ENCODE data around the gene ALKBH8. TPM values are rescaled to one million over a fixed set of nuclear protein-coding genes. Genes with fewer than 3 reads are reported as not detected.

Gene ALKBH8
- total and polyA plus RNA-seq, 2 of the 13 experiments (the other 11 are each of a cell fraction or from before 2014, with no cell fraction given), result 2.4 to 9.1 TPM

DNA sequence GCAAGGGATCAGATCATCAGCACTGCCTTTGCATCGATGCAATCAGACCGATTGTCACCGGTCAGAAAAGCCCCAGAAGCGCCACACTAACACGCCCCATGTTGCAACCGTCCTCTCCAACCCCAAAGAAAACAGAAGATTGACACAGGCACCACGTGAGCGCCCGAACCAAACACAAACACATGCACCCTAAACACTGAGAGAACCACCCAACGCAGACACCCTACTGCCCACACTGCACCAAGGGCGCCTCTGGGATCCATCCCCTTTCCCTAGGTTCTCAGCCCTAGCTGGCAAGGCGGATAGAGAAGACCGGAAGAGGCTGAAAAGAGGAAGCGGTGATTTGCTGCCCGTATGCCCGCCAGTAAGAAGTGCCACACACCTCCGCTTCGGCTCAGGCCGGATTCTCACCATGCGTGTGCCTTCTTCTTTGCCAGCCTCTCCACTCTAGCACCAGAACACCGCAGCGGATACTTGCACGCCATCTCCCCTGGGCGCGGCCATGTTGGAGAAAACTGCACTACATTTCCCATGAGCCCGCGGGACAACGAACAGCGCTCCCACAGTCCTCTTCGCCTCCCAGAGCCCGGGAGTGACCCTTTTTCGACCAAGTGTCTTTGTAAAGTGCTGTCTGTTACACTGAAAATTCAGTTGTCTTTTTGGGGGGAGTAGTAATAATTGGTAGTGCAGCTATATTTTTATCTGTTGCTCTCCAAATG lies at the start of gene ALKBH8 (continued):
- TF ChIP-seq, protein P1, sequence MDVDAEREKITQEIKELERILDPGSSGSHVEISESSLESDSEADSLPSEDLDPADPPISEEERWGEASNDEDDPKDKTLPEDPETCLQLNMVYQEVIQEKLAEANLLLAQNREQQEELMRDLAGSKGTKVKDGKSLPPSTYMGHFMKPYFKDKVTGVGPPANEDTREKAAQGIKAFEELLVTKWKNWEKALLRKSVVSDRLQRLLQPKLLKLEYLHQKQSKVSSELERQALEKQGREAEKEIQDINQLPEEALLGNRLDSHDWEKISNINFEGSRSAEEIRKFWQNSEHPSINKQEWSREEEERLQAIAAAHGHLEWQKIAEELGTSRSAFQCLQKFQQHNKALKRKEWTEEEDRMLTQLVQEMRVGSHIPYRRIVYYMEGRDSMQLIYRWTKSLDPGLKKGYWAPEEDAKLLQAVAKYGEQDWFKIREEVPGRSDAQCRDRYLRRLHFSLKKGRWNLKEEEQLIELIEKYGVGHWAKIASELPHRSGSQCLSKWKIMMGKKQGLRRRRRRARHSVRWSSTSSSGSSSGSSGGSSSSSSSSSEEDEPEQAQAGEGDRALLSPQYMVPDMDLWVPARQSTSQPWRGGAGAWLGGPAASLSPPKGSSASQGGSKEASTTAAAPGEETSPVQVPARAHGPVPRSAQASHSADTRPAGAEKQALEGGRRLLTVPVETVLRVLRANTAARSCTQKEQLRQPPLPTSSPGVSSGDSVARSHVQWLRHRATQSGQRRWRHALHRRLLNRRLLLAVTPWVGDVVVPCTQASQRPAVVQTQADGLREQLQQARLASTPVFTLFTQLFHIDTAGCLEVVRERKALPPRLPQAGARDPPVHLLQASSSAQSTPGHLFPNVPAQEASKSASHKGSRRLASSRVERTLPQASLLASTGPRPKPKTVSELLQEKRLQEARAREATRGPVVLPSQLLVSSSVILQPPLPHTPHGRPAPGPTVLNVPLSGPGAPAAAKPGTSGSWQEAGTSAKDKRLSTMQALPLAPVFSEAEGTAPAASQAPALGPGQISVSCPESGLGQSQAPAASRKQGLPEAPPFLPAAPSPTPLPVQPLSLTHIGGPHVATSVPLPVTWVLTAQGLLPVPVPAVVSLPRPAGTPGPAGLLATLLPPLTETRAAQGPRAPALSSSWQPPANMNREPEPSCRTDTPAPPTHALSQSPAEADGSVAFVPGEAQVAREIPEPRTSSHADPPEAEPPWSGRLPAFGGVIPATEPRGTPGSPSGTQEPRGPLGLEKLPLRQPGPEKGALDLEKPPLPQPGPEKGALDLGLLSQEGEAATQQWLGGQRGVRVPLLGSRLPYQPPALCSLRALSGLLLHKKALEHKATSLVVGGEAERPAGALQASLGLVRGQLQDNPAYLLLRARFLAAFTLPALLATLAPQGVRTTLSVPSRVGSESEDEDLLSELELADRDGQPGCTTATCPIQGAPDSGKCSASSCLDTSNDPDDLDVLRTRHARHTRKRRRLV (CRISPR knock-in tag; IDR thresholded peaks at IDR 0.05), result peak; percentile 59; the same call in 1 of the 2 replicates
- TF ChIP-seq ZNF431 (CRISPR knock-in tag; IDR thresholded peaks at IDR 0.05; ENCODE audit: borderline replicate concordance, low read depth) (0 out of 2 replicates have a peak, but pooled peaks have one; percentile 43), RFXAP (CRISPR knock-in tag; IDR thresholded peaks at IDR 0.05; ENCODE audit: borderline replicate concordance) (no peak), SIN3B (IDR thresholded peaks at IDR 0.05; ENCODE audit: low read length) (peak; percentile 50; the same call in 1 of the 2 replicates), FOXJ3 (CRISPR knock-in tag; IDR thresholded peaks at IDR 0.05; ENCODE audit: borderline replicate concordance) (no peak), TCF12 (IDR thresholded peaks at IDR 0.05) (no peak), TCF12 (CRISPR knock-in tag; IDR thresholded peaks at IDR 0.05) (no peak), KDM5A (IDR thresholded peaks at IDR 0.05; ENCODE audit: borderline replicate concordance, low read length) (0 out of 2 replicates have a peak, but pooled peaks have one; percentile 46), TOE1 (CRISPR knock-in tag; IDR thresholded peaks at IDR 0.05) (no peak), GZF1 (CRISPR knock-in tag; IDR thresholded peaks at IDR 0.05) (peak; percentile 55; the same call in 1 of the 2 replicates), ZNF20 (CRISPR knock-in tag; IDR thresholded peaks at IDR 0.05) (no peak), ZNF557 (CRISPR knock-in tag; IDR thresholded peaks at IDR 0.05) (no peak), RELA (CRISPR knock-in tag; IDR thresholded peaks at IDR 0.05) (no peak)
- TF ChIP-seq, protein P2, sequence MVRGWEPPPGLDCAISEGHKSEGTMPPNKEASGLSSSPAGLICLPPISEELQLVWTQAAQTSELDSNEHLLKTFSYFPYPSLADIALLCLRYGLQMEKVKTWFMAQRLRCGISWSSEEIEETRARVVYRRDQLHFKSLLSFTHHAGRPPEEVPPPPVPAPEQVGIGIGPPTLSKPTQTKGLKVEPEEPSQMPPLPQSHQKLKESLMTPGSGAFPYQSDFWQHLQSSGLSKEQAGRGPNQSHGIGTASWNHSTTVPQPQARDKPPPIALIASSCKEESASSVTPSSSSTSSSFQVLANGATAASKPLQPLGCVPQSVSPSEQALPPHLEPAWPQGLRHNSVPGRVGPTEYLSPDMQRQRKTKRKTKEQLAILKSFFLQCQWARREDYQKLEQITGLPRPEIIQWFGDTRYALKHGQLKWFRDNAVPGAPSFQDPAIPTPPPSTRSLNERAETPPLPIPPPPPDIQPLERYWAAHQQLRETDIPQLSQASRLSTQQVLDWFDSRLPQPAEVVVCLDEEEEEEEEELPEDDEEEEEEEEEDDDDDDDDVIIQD (CRISPR knock-in tag; IDR thresholded peaks at IDR 0.05; ENCODE audit: low read depth), result no peak
- TF ChIP-seq, protein P3, sequence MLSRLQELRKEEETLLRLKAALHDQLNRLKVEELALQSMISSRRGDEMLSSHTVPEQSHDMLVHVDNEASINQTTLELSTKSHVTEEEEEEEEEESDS (CRISPR knock-in tag; IDR thresholded peaks at IDR 0.05; ENCODE audit: borderline replicate concordance), result no peak
- TF ChIP-seq, protein P4, sequence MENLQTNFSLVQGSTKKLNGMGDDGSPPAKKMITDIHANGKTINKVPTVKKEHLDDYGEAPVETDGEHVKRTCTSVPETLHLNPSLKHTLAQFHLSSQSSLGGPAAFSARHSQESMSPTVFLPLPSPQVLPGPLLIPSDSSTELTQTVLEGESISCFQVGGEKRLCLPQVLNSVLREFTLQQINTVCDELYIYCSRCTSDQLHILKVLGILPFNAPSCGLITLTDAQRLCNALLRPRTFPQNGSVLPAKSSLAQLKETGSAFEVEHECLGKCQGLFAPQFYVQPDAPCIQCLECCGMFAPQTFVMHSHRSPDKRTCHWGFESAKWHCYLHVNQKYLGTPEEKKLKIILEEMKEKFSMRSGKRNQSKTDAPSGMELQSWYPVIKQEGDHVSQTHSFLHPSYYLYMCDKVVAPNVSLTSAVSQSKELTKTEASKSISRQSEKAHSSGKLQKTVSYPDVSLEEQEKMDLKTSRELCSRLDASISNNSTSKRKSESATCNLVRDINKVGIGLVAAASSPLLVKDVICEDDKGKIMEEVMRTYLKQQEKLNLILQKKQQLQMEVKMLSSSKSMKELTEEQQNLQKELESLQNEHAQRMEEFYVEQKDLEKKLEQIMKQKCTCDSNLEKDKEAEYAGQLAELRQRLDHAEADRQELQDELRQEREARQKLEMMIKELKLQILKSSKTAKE (CRISPR knock-in tag; IDR thresholded peaks at IDR 0.05; ENCODE audit: borderline replicate concordance), result no peak
- TF ChIP-seq, protein P5, sequence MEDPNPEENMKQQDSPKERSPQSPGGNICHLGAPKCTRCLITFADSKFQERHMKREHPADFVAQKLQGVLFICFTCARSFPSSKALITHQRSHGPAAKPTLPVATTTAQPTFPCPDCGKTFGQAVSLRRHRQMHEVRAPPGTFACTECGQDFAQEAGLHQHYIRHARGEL (CRISPR knock-in tag; IDR thresholded peaks at IDR 0.05), result no peak
